Mucosa of stomach (tissue), 1 donor: ENCODE results near the gene FAM13C.

ENCODE experiments used
- H3K27me3 ChIP-seq: one replicate; pipeline ENCODE4 v1.7.0; 2013; ENCODE audit warnings: mild to moderate bottlenecking, low read length; ENCODE audit not compliant: control insufficient read depth, insufficient read depth
- H3K36me3 ChIP-seq: one replicate; pipeline ENCODE4 v1.7.0; 2013; ENCODE audit warnings: low read length; ENCODE audit not compliant: control insufficient read depth, insufficient read depth
- H3K4me1 ChIP-seq: one replicate; pipeline ENCODE4 v1.7.0; 2013; ENCODE audit warnings: mild to moderate bottlenecking, low read length; ENCODE audit not compliant: control insufficient read depth, insufficient read depth
- H3K4me3 ChIP-seq: one replicate; pipeline ENCODE4 v1.7.0; 2013; ENCODE audit warnings: low read length
- H3K9ac ChIP-seq: one replicate; pipeline ENCODE4 v1.7.0; 2013; ENCODE audit warnings: mild to moderate bottlenecking, low read length, moderate library complexity
- H3K9me3 ChIP-seq: one replicate; pipeline ENCODE4 v1.7.0; 2013; ENCODE audit warnings: mild to moderate bottlenecking, low read length, moderate library complexity; ENCODE audit not compliant: control insufficient read depth
- donor health status: Pancreatic carcinoma.

Gene FAM13C

DNA sequence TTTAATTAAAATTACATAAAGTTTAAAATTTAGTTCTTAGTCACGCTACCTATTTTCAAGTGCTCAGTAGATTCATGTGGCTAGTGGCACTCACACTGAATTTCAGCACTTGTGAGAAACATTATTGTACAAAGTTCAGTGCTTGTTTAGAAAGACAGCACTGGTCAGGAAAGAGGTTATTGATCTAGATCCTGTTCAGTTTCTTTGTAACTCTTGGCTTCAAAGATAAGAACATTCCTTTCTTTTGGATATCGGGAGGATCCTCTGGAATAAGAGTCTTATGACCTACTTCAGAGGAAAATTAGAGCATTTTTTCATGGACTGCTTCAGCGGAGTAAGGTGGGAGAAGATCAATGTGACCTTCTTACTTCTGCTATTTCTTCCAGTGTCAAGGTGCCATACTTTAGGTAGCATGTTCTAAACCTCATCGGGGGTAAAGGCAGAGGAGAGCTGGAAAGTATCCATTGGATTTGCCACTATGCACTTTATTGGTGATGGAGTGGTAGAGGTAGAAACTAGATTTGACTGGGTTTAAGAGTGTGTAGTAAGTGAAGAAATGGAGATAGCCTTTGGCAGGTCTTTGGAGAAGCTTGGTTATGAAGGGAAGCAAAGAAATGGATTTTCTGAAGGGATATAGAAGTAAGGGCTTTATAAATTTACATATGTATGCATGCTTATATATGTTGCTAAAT, 146.0 kb downstream of the FAM13C start:
- Histone ChIP-seq H3K36me3 (no peaks in the 10 kb centered on the region), H3K4me1 (no peaks in the 10 kb centered on the region), H3K9me3 (no peaks in the 10 kb centered on the region), H3K4me3 (no peak overlapping the region), H3K27me3 (no peaks in the 10 kb centered on the region), H3K9ac (no peak overlapping the region)

DNA sequence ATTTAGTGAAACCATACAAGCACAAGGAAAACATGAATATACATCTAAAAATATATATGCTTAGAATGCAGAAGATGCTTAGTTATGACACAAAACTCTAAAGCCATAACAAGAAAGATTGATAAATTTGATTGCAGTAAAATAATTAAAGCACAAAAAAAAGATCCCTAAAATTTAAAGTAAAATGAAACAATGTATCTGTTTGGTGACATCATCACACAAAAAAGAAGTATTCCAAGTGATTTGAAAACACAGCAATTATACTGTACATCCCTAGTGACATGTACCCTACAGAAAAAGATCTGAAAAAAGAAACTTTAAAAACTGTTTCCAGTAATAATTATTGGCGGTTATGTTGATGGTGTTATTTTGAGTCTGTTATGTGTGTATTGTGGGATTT, 148.2 kb downstream of the FAM13C start:
- Histone ChIP-seq H3K9ac (no peak overlapping the region), H3K4me1 (no peaks in the 10 kb centered on the region), H3K27me3 (no peaks in the 10 kb centered on the region), H3K9me3 (no peaks in the 10 kb centered on the region), H3K36me3 (no peaks in the 10 kb centered on the region), H3K4me3 (no peak overlapping the region)

DNA sequence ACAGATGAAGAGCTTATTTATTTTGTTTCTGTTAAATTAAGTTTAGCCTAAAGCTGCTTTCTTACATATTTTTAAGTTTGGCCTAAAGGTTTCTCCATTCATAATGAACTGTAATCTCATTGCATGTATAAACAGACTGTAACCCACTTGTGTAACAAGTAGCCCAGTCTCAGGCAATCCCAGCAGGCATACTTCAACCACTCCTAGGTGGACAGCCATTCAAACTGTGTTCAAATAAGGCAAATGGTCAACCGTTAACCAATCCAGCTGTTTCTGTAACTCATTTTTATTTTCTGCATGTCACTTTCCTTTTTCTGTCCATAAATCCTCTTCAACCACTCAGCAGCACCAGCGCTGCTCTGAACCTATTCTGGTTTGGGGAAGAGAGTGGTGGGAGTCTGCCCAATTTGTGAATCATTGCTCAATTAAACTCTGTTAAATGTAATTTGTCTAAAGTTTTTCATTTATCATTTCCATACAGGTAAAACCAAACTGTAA, 150.0 kb downstream of the FAM13C start:
- Histone ChIP-seq H3K9ac (no peak overlapping the region), H3K4me1 (no peaks in the 10 kb centered on the region), H3K36me3 (no peaks in the 10 kb centered on the region), H3K9me3 (no peaks in the 10 kb centered on the region), H3K27me3 (no peaks in the 10 kb centered on the region), H3K4me3 (no peak overlapping the region)

DNA sequence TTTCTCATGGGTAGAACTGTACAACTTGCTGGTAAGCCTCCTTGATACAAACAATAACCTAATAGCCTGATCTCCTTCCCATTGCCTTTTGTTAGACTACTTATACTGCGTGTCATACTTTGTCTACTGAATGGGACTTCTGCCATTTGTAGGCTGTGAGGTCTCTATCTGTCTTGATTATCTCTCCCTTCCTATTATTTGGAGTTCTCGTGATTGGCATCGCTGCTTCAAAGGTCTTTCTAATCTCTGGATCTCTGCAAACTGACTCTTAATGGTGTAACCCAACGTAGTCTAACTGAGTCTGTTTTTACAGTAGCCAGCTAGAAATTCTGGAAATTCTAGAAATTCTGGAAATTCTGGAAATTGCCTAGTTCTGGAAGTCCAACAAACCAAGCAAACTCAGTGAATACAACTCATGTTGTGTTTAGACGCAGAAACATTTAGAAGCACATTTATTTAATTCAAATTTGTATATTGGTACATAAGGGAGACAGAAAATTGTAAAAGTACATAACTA, 156.1 kb downstream of the FAM13C start:
- no peak overlapping the region for H3K4me3 ChIP-seq
- no peak overlapping the region for H3K9ac ChIP-seq
- H3K9me3 ChIP-seq, result no peaks in the 10 kb centered on the region
- H3K36me3 ChIP-seq, result no peaks in the 10 kb centered on the region
- H3K4me1 ChIP-seq, result no peaks in the 10 kb centered on the region
- H3K27me3 ChIP-seq, result no peaks in the 10 kb centered on the region
